K562 (cell line): ENCODE results near the gene ZGLP1. TPM values are rescaled to one million over a fixed set of nuclear protein-coding genes. Genes with fewer than 3 reads are reported as not detected.
A peak's percentile ranks its signal among the peaks of the same experiment; 100 is the strongest.

Experiments
- DACH1 ChIP-seq: fragments of 450-650 bp; IDR thresholded peaks from 2 replicates; pipeline ENCODE4 v1.6.1; 2018; ENCODE audit not compliant: partially characterized antibody
- DMBX1 ChIP-seq: fragments of 250-450 bp; sonication (Bioruptor Pico); IDR thresholded peaks from 2 replicates; pipeline ENCODE4 v1.8.0; 2022; ENCODE audit warnings: inconsistent platforms, mild to moderate bottlenecking, moderate library complexity, borderline replicate concordance
- DPF2 ChIP-seq: fragments of 450-650 bp; IDR thresholded peaks from 2 replicates; pipeline ENCODE4 v1.6.1; 2016
- KDM5B ChIP-seq: fragments of 200-600 bp; sonication (generic); IDR thresholded peaks from 2 replicates; pipeline ENCODE4 v1.6.1; 2012; ENCODE audit warnings: low read depth, mild to moderate bottlenecking, moderate library complexity, low read length, control low read depth, inconsistent platforms; ENCODE audit not compliant: insufficient replicate concordance
- MAZ ChIP-seq, 2 experiments: fragments of 450-650 bp in 1 of 2; sonication (generic) in 1 of 2; formaldehyde crosslinking; IDR thresholded peaks in 1 of 2; conservative IDR thresholded peaks in 1 of 2; 2 replicates each; pipeline versions ENCODE4 v1.4.0 to v1.5.0; 2020; ENCODE audit warnings: mild to moderate bottlenecking in 1 of 2, missing genetic modification reagents in 1 of 2
- POLR2H ChIP-seq: IDR thresholded peaks from 2 replicates; pipeline ENCODE4 v1.6.1; 2016; ENCODE audit warnings: missing genetic modification characterization, low read depth, mild to moderate bottlenecking, control low read depth, missing compliant biosample characterization, moderate library complexity
- PRMT5 ChIP-seq: sonication (generic); formaldehyde crosslinking; IDR thresholded peaks from 2 replicates; pipeline ENCODE4 v1.5.0; 2020; ENCODE audit warnings: missing genetic modification reagents
- SP2 ChIP-seq: IDR thresholded peaks from 2 replicates; pipeline ENCODE4 v1.6.1; 2011; ENCODE audit warnings: mild to moderate bottlenecking, low read depth, low read length, moderate library complexity; ENCODE audit not compliant: poor library complexity, severe bottlenecking; ENCODE audit errors: extremely low read depth
- TEAD1 ChIP-seq, 2 experiments: fragments of 450-650 bp in 1 of 2; sonication (generic) in 1 of 2; formaldehyde crosslinking; IDR thresholded peaks; 2 replicates each; pipeline versions ENCODE4 v1.4.0 to v1.8.0; 2020 to 2022; ENCODE audit warnings: mild to moderate bottlenecking in 2 of 2, missing genetic modification reagents in 1 of 2
- ZC3H8 ChIP-seq: fragments of 450-650 bp; IDR thresholded peaks from 2 replicates; pipeline ENCODE4 v1.6.1; 2017
- ZFP36 ChIP-seq: fragments of 150-350 bp; IDR thresholded peaks from 2 replicates; pipeline ENCODE4 v1.6.1; 2018; ENCODE audit warnings: low read length, low read depth; ENCODE audit not compliant: partially characterized antibody
- ZNF253 ChIP-seq: fragments of 250-450 bp; sonication (Bioruptor Pico); conservative IDR thresholded peaks from 2 replicates; pipeline ENCODE4 v1.6.1; 2021; ENCODE audit warnings: mild to moderate bottlenecking
- ZNF3 ChIP-seq: fragments of 250-450 bp; sonication (Bioruptor Pico); IDR thresholded peaks from 2 replicates; pipeline ENCODE4 v1.5.0; 2021; ENCODE audit warnings: mild to moderate bottlenecking, moderate library complexity
- polyA plus RNA-seq, 8 experiments: library from polyadenylated mRNA; depleted of rRNA in 4 of 8; stranded (reverse) in 5 of 8; unstranded in 3 of 8; fragments of >200 nt; fragmentation: Nextera tagmentation in 2 of 8; fragmentation: Illumina TruSeq in 1 of 8; extraction: Ambion mirVana in 2 of 8; extraction: Trizol in 1 of 8; gene quantifications; 2 replicates each; pipeline versions ENCODE4 v1.2.1 to v1.2.3, GENCODE V29; 2011 to 2014; ENCODE audit warnings: inconsistent platforms in 1 of 8, missing spikeins in 1 of 8
- total RNA-seq, 7 experiments: library from RNA; depleted of rRNA in 6 of 7; stranded (reverse); fragments of >200 nt in 6 of 7; fragmentation: Illumina TruSeq in 2 of 7; extraction: Trizol in 2 of 7; gene quantifications; 2 replicates each; pipeline versions ENCODE4 v1.2.1 to v1.2.3, GENCODE V29; 2011 to 2021; ENCODE audit warnings: low replicate concordance in 1 of 7
- TF ChIP-seq, protein P1 (sequence below): fragments of 150-350 bp; IDR thresholded peaks from 2 replicates; pipeline ENCODE4 v1.6.1; 2014; ENCODE audit warnings: low read depth, mild to moderate bottlenecking, low read length, borderline replicate concordance
- TF ChIP-seq, protein P2 (sequence below): fragments of 250-450 bp; sonication (Bioruptor Pico); IDR thresholded peaks from 2 replicates; pipeline ENCODE4 v1.5.1; 2021; ENCODE audit warnings: mild to moderate bottlenecking
- TF ChIP-seq, protein P3 (sequence below): fragments of 250-450 bp; sonication (Bioruptor Pico); IDR thresholded peaks from 2 replicates; pipeline ENCODE4 v1.8.0; 2021; ENCODE audit warnings: moderate library complexity, mild to moderate bottlenecking, inconsistent platforms
- TF ChIP-seq, protein P4 (sequence below): fragments of 250-450 bp; sonication (Bioruptor Pico); IDR thresholded peaks from 2 replicates; pipeline ENCODE4 v1.8.0; 2021; ENCODE audit warnings: borderline replicate concordance, mild to moderate bottlenecking, moderate library complexity; ENCODE audit not compliant: poor library complexity, severe bottlenecking

ZGLP1 gene
- total and polyA plus RNA-seq, 9 of the 15 experiments (the other 6 are each of a cell fraction or from before 2014, with no cell fraction given) = 0.24 to 4.5 (median 2.2) TPM

DNA sequence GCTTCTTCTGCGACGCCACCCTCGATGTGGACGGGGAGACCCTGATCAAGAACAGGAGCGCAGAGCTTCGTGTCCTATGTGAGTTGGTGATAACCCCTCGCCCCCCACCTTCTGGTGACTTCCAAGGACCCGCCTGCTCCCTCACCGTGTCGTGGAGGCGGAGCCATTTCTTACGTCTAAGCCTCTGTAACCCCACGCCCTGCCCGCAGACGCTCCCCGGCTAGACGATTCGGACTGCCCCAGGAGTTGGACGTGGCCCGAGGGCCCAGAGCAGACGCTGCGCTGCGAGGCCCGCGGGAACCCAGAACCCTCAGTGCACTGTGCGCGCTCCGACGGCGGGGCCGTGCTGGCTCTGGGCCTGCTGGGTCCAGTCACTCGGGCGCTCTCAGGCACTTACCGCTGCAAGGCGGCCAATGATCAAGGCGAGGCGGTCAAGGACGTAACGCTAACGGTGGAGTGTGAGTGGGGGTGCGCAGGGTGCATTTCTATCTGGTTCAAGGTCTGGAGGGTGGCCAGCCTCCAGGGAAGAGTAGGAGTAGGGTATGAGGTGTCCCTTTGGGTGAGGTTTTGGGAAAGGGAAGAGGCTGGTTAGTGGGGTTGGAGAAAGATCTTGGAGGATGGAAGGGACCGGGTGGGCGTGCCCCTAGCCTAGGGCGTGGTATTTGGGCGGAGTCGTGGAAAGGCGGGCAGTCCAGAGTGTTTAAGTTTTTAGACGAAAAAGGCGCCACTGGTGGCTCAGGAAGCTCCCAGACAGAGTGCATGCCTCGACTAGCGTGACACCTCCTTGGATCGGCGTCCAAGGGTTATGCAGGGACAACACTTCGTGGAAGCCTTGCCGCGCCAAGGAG is 16.6 kb downstream of the ZGLP1 start (continued):
- TF ChIP-seq MAZ (CRISPR knock-in tag; conservative IDR thresholded peaks at IDR 0.05 in 1 of 2, IDR thresholded peaks at IDR 0.05 in 1 of 2) (no peak; a peak in 1 of 4 replicates), KDM5B (peak; percentile 33), TEAD1 (CRISPR knock-in tag; IDR thresholded peaks at IDR 0.05) (no peak), SP2 (no peak), PRMT5 (no peak), POLR2H (tag) (no peak), DACH1 (no peak), DMBX1 (CRISPR knock-in tag) (no peak), ZNF253 (CRISPR knock-in tag) (no peak), DPF2 (no peak), ZC3H8 (no peak), ZNF3 (CRISPR knock-in tag) (no peak), ZFP36 (no peak)
- TF ChIP-seq, protein P1, sequence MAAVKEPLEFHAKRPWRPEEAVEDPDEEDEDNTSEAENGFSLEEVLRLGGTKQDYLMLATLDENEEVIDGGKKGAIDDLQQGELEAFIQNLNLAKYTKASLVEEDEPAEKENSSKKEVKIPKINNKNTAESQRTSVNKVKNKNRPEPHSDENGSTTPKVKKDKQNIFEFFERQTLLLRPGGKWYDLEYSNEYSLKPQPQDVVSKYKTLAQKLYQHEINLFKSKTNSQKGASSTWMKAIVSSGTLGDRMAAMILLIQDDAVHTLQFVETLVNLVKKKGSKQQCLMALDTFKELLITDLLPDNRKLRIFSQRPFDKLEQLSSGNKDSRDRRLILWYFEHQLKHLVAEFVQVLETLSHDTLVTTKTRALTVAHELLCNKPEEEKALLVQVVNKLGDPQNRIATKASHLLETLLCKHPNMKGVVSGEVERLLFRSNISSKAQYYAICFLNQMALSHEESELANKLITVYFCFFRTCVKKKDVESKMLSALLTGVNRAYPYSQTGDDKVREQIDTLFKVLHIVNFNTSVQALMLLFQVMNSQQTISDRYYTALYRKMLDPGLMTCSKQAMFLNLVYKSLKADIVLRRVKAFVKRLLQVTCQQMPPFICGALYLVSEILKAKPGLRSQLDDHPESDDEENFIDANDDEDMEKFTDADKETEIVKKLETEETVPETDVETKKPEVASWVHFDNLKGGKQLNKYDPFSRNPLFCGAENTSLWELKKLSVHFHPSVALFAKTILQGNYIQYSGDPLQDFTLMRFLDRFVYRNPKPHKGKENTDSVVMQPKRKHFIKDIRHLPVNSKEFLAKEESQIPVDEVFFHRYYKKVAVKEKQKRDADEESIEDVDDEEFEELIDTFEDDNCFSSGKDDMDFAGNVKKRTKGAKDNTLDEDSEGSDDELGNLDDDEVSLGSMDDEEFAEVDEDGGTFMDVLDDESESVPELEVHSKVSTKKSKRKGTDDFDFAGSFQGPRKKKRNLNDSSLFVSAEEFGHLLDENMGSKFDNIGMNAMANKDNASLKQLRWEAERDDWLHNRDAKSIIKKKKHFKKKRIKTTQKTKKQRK = no peak
- TF ChIP-seq, protein P2, sequence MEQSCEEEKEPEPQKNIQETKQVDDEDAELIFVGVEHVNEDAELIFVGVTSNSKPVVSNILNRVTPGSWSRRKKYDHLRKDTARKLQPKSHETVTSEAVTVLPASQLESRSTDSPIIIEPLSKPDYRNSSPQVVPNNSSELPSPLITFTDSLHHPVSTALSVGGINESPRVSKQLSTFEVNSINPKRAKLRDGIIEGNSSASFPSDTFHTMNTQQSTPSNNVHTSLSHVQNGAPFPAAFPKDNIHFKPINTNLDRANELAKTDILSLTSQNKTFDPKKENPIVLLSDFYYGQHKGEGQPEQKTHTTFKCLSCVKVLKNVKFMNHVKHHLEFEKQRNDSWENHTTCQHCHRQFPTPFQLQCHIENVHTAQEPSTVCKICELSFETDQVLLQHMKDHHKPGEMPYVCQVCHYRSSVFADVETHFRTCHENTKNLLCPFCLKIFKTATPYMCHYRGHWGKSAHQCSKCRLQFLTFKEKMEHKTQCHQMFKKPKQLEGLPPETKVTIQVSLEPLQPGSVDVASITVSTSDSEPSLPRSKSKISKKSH (CRISPR knock-in tag) = no peak
- TF ChIP-seq, protein P3, sequence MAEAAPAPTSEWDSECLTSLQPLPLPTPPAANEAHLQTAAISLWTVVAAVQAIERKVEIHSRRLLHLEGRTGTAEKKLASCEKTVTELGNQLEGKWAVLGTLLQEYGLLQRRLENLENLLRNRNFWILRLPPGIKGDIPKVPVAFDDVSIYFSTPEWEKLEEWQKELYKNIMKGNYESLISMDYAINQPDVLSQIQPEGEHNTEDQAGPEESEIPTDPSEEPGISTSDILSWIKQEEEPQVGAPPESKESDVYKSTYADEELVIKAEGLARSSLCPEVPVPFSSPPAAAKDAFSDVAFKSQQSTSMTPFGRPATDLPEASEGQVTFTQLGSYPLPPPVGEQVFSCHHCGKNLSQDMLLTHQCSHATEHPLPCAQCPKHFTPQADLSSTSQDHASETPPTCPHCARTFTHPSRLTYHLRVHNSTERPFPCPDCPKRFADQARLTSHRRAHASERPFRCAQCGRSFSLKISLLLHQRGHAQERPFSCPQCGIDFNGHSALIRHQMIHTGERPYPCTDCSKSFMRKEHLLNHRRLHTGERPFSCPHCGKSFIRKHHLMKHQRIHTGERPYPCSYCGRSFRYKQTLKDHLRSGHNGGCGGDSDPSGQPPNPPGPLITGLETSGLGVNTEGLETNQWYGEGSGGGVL (CRISPR knock-in tag) = no peak
- TF ChIP-seq, protein P4, sequence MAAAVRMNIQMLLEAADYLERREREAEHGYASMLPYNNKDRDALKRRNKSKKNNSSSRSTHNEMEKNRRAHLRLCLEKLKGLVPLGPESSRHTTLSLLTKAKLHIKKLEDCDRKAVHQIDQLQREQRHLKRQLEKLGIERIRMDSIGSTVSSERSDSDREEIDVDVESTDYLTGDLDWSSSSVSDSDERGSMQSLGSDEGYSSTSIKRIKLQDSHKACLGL (CRISPR knock-in tag) = no peak
